B cell (primary cell): ENCODE data around the gene ICA1L. TPM values are rescaled to one million over a fixed set of nuclear protein-coding genes. Genes with fewer than 3 reads are reported as not detected.

Experiments used
- ATAC-seq: fragments of 200-7000 bp; cut with Tn5 transposase; one replicate; pipeline ENCODE4 v1.10.0; 2021; ENCODE audit warnings: low read depth, mild to moderate bottlenecking, moderate number of reproducible peaks, moderate library complexity
- CTCF ChIA-PET: fragments of 350-600 bp; sonication (Branson Sonifier 250); formaldehyde crosslinking; loops from one replicate; lab custom pipeline; 2021; ENCODE audit warnings: antibody characterized with exemption, inconsistent platforms; lab: Charles Lee
- POLR2A ChIA-PET: fragments of 350-600 bp; sonication (Branson Sonifier 250); formaldehyde crosslinking; loops from one replicate; lab custom pipeline; 2021; ENCODE audit warnings: antibody characterized with exemption; lab: Charles Lee
- DNase-seq: peaks from one replicate; pipeline ENCODE4 v3.0.0; 2013
- H2AFZ ChIP-seq: 2 replicates; pipeline ENCODE4 v1.6.1; 2012; ENCODE audit warnings: mild to moderate bottlenecking, low read depth, low read length; ENCODE audit not compliant: insufficient read depth, poor library complexity, severe bottlenecking
- H3K27ac ChIP-seq, 2 donors: 1 replicate in 1 of 2; 2 replicates in 1 of 2; pipeline ENCODE4 v1.5.1; 2012 to 2013; ENCODE audit warnings: low read length in 2 of 2, mild to moderate bottlenecking in 2 of 2, moderate library complexity in 1 of 2
- H3K27me3 ChIP-seq, 4 experiments: fragments of 200-600 bp in 1 of 4; sonication (generic) in 1 of 4; replicated peaks in 1 of 4; 1 replicate in 2 of 4; 2 replicates in 2 of 4; pipeline versions ENCODE4 v1.6.1 to v1.7.0; 2013 to 2016; ENCODE audit warnings: low read length in 3 of 4, mild to moderate bottlenecking in 2 of 4, mixed read lengths in 1 of 4, moderate library complexity in 1 of 4; ENCODE audit not compliant: insufficient read depth in 4 of 4, control insufficient read depth in 3 of 4; ENCODE audit errors: control extremely low read depth in 1 of 4
- H3K36me3 ChIP-seq, 2 experiments: replicated peaks in 1 of 2; 1 replicate in 1 of 2; 2 replicates in 1 of 2; pipeline versions ENCODE4 v1.6.1 to v1.7.1; 2013; ENCODE audit warnings: low read length in 1 of 2; ENCODE audit not compliant: insufficient read depth in 2 of 2, control insufficient read depth in 1 of 2; ENCODE audit errors: control extremely low read depth in 1 of 2, extremely low read depth in 1 of 2
- H3K4me1 ChIP-seq, 2 donors: fragments of 200-600 bp in 1 of 2; sonication (generic) in 1 of 2; 1 replicate in 1 of 2; 2 replicates in 1 of 2; pipeline versions ENCODE4 v1.5.1 to v1.6.1; 2013 to 2017; ENCODE audit warnings: low read length in 2 of 2; ENCODE audit not compliant: control insufficient read depth in 2 of 2, insufficient read depth in 2 of 2
- H3K4me2 ChIP-seq: replicated peaks from 2 replicates; pipeline ENCODE3; 2012; ENCODE audit warnings: mild to moderate bottlenecking, low read depth, low read length; ENCODE audit not compliant: poor library complexity, severe bottlenecking
- H3K4me3 ChIP-seq, 5 experiments: fragments of 200-600 bp in 1 of 5; sonication (generic) in 1 of 5; 1 replicate in 3 of 5; 2 replicates in 2 of 5; pipeline versions ENCODE4 v1.5.1 to v1.7.0; 2011 to 2016; ENCODE audit warnings: low read length in 4 of 5, mild to moderate bottlenecking in 4 of 5, low read depth in 2 of 5, control low read depth in 1 of 5, moderate library complexity in 1 of 5; ENCODE audit not compliant: insufficient read depth in 1 of 5; ENCODE audit errors: control extremely low read depth in 1 of 5, extremely low read depth in 1 of 5
- H3K79me2 ChIP-seq: fragments of 200-600 bp; sonication (generic); one replicate; pipeline ENCODE4 v1.6.0; 2016; ENCODE audit warnings: low read length; ENCODE audit not compliant: control insufficient read depth, insufficient read depth
- H3K9ac ChIP-seq: fragments of 200-600 bp; sonication (generic); 2 replicates; pipeline ENCODE4 v1.6.1; 2017; ENCODE audit warnings: mild to moderate bottlenecking, low read length, moderate library complexity
- H3K9me3 ChIP-seq, 3 donors: one replicate each; pipeline versions ENCODE4 v1.6.1 to v1.7.1; 2013; ENCODE audit warnings: low read length in 2 of 3; ENCODE audit not compliant: control insufficient read depth in 2 of 3, insufficient read depth in 1 of 3; ENCODE audit errors: control extremely low read depth in 1 of 3
- H4K20me1 ChIP-seq: 2 replicates; pipeline ENCODE4 v1.6.0; 2012; ENCODE audit warnings: mild to moderate bottlenecking, low read length; ENCODE audit not compliant: insufficient read depth, control insufficient read depth, poor library complexity, severe bottlenecking
- H3K27ac Mint-ChIP-seq: one replicate; pipeline ENCODE4 v1.8.0; 2021; ENCODE audit warnings: mixed read lengths
- H3K27me3 Mint-ChIP-seq: one replicate; pipeline ENCODE4 v1.8.0; 2021; ENCODE audit warnings: mixed read lengths
- H3K4me1 Mint-ChIP-seq: one replicate; pipeline ENCODE4 v1.8.0; 2021; ENCODE audit warnings: mixed read lengths
- H3K4me3 Mint-ChIP-seq: one replicate; pipeline ENCODE4 v1.8.0; 2021; ENCODE audit warnings: mixed read lengths
- H3K9me3 Mint-ChIP-seq: one replicate; pipeline ENCODE4 v1.8.0; 2022; ENCODE audit warnings: mixed read lengths; ENCODE audit not compliant: insufficient read depth
- EZH2 ChIP-seq: IDR thresholded peaks from 2 replicates; pipeline ENCODE4 v1.6.1; 2012; ENCODE audit warnings: borderline replicate concordance, low read depth, mild to moderate bottlenecking, moderate library complexity, low read length; ENCODE audit not compliant: insufficient read depth, poor library complexity, severe bottlenecking
- WGBS: methylation state at CpG from one replicate; pipeline ENCODE4 v1.1.5; 2013; ENCODE audit warnings: missing lambda C conversion rate; ENCODE audit not compliant: insufficient coverage; 5-methylcytosine and 5-hydroxymethylcytosine counted together
- intact Hi-C: fragments of 100-400 bp; cut with micrococcal nuclease; formaldehyde crosslinking; loops from one replicate; pipeline ENCODE4 v1.10.0; 2022
- polyA plus RNA-seq: library from polyadenylated mRNA; depleted of rRNA; stranded (reverse); fragments of >200 nt; gene quantifications from 2 replicates; pipeline ENCODE4 v1.2.3, GENCODE V29; 2012
- total RNA-seq, 2 donors: library from RNA; stranded (reverse); fragments of 120-200 nt in 1 of 2; gene quantifications; 1 replicate in 1 of 2; 2 replicates in 1 of 2; pipeline versions ENCODE4 v1.2.3 to v1.2.4, GENCODE V29; 2013 to 2022
- TF ChIP-seq, protein P1 (sequence below): fragments of 200-600 bp; IDR thresholded peaks from one replicate; pipeline ENCODE4 v1.8.0; 2022; ENCODE audit warnings: antibody characterized with exemption, mild to moderate bottlenecking

The ICA1L gene
- total and polyA plus RNA-seq, 2 donors (not counting 1 experiment from before 2014, with no cell fraction given) = 2.4 to 6.8 TPM

DNA sequence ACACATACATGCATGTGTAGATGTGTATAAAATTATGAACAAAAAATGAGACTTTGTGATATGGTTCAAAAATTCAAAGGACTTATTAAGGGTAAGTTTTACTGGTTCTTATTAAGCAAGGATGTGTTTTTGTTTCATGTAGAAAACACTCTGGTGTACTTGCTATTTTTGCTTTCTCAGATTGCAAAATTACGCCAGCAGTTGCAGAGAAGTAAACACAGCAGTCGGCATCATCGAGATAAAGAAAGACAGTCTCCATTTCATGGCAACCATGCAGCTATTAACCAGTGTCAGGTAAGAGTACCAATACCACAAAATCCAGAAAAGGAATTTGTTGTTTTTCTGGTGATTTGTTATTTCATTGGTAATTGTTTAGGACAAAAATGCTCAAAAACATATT is 145.5 kb downstream of the ICA1L start:
- no peak overlapping the region for H3K27ac ChIP-seq
- TF ChIP-seq, protein P1, sequence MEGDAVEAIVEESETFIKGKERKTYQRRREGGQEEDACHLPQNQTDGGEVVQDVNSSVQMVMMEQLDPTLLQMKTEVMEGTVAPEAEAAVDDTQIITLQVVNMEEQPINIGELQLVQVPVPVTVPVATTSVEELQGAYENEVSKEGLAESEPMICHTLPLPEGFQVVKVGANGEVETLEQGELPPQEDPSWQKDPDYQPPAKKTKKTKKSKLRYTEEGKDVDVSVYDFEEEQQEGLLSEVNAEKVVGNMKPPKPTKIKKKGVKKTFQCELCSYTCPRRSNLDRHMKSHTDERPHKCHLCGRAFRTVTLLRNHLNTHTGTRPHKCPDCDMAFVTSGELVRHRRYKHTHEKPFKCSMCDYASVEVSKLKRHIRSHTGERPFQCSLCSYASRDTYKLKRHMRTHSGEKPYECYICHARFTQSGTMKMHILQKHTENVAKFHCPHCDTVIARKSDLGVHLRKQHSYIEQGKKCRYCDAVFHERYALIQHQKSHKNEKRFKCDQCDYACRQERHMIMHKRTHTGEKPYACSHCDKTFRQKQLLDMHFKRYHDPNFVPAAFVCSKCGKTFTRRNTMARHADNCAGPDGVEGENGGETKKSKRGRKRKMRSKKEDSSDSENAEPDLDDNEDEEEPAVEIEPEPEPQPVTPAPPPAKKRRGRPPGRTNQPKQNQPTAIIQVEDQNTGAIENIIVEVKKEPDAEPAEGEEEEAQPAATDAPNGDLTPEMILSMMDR = no peak
- no peak for TF ChIP-seq EZH2
- no peak overlapping the region for H3K27ac Mint-ChIP-seq
- DNase-seq (no peak), ATAC-seq (no peak)
- intact Hi-C loops = no loop called here
- no peak overlapping the region for H3K9ac ChIP-seq
- H3K36me3 ChIP-seq = peaks cover 8 to 49% of the 10 kb centered on the region in 2 experiments
- H3K27me3 ChIP-seq = no peaks in the 10 kb centered on the region
- H3K4me3 Mint-ChIP-seq = no peak overlapping the region
- POLR2A ChIA-PET = no interaction called here
- whole genome bisulfite sequencing = 100% methylated on average over 2 of the region's 3 CpGs
- H3K27me3 Mint-ChIP-seq = no peaks in the 10 kb centered on the region
- peaks cover 19% of the 10 kb centered on the region for H4K20me1 ChIP-seq
- H3K4me1 Mint-ChIP-seq = peaks cover 16% of the 10 kb centered on the region
- CTCF ChIA-PET = no interaction called here
- no peaks in the 10 kb centered on the region for H3K9me3 ChIP-seq
- no peak overlapping the region for H3K4me2 ChIP-seq
- no peak overlapping the region for H2AFZ ChIP-seq
- H3K4me3 ChIP-seq = no peak overlapping the region
- H3K9me3 Mint-ChIP-seq = no peaks in the 10 kb centered on the region
- peaks cover 57% of the 10 kb centered on the region for H3K79me2 ChIP-seq
- H3K4me1 ChIP-seq = peaks cover 0 to 8% of the 10 kb centered on the region in 2 donors

DNA sequence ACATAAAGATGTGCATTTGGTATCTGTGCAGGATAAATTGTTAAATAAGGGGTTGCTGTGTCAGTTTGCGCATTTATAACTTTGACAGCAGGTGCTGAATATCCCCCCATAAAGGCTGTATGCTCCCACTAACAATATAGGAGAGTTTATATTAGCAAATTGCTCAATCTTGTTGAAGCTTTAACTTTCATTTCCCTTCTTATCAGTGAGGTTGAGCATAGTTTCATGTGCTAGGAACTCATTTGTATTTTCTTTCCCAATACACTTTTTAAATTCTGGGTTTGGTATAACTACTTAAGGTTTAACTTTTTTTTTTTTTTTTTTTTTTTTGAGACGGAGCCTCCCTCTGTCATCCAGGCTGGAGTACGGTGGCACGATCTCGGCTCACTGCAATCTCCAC is 147.8 kb downstream of the ICA1L start:
- Histone ChIP-seq H3K4me3 (no peak overlapping the region), H3K4me2 (no peak overlapping the region), H3K4me1 (peaks cover 0 to 8% of the 10 kb centered on the region in 2 donors), H3K36me3 (peaks cover 0 to 36% of the 10 kb centered on the region in 2 experiments), H3K9me3 (no peaks in the 10 kb centered on the region), H3K79me2 (peaks cover 80% of the 10 kb centered on the region), H4K20me1 (peaks cover 38% of the 10 kb centered on the region), H3K9ac (no peak overlapping the region), H2AFZ (no peak overlapping the region), H3K27ac (no peak overlapping the region), H3K27me3 (no peaks in the 10 kb centered on the region)
- no peak for ATAC-seq
- ChIA-PET CTCF (interaction anchor here (1.4 kb wide), 1 partner anchor 133 kb away, joined by 3 read pairs; no protein-coding TSS in a partner anchor), POLR2A (interaction anchor here (0.7 kb wide), 1 partner anchor 54 kb away, joined by 3 read pairs; no protein-coding TSS in a partner anchor)
- Mint-ChIP-seq H3K4me3 (no peak overlapping the region), H3K4me1 (peaks cover 27% of the 10 kb centered on the region), H3K27ac (no peak overlapping the region), H3K9me3 (no peaks in the 10 kb centered on the region), H3K27me3 (no peaks in the 10 kb centered on the region)
- TF ChIP-seq, protein P1 = no peak
- TF ChIP-seq EZH2 = no peak
- intact Hi-C loops = no loop called here
- DNase-seq = no peak
- 100% methylated on average over 3 of the region's 5 CpGs for WGBS

Other genes with a start within 250 kb of the ICA1L start
- 50.1 and 50.4 TPM in 2 replicates for gene FAM117B, start 236.8 kb downstream of the ICA1L start, total RNA-seq
- 11.5 and 14.1 TPM in 2 replicates for gene FAM117B, start 236.8 kb downstream of the ICA1L start, polyA plus RNA-seq
- 17.4 and 20.8 TPM in 2 replicates for gene WDR12, start 39.9 kb upstream of the ICA1L start, total RNA-seq
- 7.1 and 7.3 TPM in 2 replicates for gene WDR12, start 39.9 kb upstream of the ICA1L start, polyA plus RNA-seq
- 27.5 and 28.4 TPM in 2 replicates for gene CARF, start 40.5 kb upstream of the ICA1L start, total RNA-seq
- gene CARF, start 40.5 kb upstream of the ICA1L start, polyA plus RNA-seq = 10.1 and 11.3 TPM in 2 replicates
- gene NBEAL1, start 143.1 kb upstream of the ICA1L start, total RNA-seq = 22.0 and 22.5 TPM in 2 replicates
- gene NBEAL1, start 143.1 kb upstream of the ICA1L start, polyA plus RNA-seq = 2.2 and 3.0 TPM in 2 replicates